ENCODE results near the gene ATP2C2.

GRCh38 chr16:84434800-84435199 lies 66.5 kb downstream of the ATP2C2 start:
- TF ChIP-seq GATA3 (IDR thresholded peaks at IDR 0.05; ENCODE audit: low read depth, low read length) (no peak), GATA2 (IDR thresholded peaks at IDR 0.05; ENCODE audit: low read depth, low read length) (no peak)
